ENCODE data around the gene CX3CL1. TPM values are rescaled to one million over a fixed set of nuclear protein-coding genes. Genes with fewer than 3 reads are reported as not detected.
A peak's percentile ranks its signal among the peaks of the same experiment; 100 is the strongest.

Gene CX3CL1
- total RNA-seq, result 11.2 to 47.9 TPM (median 46.0 TPM) in 3 replicates
- long read RNA-seq, full-length matches to known transcripts, result 19 of 58 reads
- long read RNA-seq, partial matches to known transcripts, result 0 of 58 reads
- long read RNA-seq, other reads (novel, unspliced or antisense), result 39 of 58 reads

DNA sequence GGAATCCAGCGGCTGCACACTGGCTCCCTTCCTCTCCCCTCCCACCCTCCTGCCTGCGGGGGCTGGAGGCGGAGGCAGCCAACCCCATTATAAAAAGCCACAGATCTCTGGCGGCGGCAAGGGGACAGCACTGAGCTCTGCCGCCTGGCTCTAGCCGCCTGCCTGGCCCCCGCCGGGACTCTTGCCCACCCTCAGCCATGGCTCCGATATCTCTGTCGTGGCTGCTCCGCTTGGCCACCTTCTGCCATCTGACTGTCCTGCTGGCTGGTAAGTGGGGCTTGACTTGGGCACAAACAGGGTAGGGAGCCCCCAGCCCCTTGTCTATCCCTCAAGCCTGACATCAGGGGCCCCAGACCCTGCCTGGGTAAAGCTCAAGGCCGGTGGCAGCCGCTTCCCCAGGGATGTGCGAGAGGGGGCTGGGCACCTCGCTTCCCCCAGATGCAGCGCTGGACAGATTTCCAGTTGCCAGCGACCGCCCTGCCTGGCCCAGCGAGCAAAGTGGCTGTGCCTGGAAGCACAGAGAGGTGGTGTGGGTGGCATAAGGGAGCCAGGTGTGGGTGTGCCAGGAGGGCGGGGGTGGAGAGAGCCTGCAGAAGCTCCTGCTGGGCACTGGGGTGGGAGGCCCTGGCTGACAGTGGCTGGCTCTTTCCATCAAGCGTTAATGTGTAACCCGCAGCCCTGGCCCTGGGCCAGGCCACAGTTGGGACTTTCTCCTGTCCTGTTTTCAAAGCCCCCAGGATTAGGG, at the start of gene CX3CL1:
Gene CX3CL1, plus strand, starts transcription at position 119 of the 745 bp plus-strand sequence. Its CDS starts 79 bp downstream, at position 198.
- Mint-ChIP-seq H3K36me3 (ENCODE audit: low read depth) (peaks cover 2% of the 10 kb centered on the region), H3K27ac (ENCODE audit: unreplicated experiment) (peak within 1 kb of the TSS; percentile 70), H3K9me3 (ENCODE audit: low read depth) (no peaks in the 10 kb centered on the region), H3K27me3 (ENCODE audit: low read depth) (peaks cover 6% of the 10 kb centered on the region), H3K4me1 (ENCODE audit: low read depth) (peaks cover 44% of the 10 kb centered on the region), H3K4me3 (ENCODE audit: unreplicated experiment) (peak within 1 kb of the TSS; percentile 80)
- TF ChIP-seq, protein P1, sequence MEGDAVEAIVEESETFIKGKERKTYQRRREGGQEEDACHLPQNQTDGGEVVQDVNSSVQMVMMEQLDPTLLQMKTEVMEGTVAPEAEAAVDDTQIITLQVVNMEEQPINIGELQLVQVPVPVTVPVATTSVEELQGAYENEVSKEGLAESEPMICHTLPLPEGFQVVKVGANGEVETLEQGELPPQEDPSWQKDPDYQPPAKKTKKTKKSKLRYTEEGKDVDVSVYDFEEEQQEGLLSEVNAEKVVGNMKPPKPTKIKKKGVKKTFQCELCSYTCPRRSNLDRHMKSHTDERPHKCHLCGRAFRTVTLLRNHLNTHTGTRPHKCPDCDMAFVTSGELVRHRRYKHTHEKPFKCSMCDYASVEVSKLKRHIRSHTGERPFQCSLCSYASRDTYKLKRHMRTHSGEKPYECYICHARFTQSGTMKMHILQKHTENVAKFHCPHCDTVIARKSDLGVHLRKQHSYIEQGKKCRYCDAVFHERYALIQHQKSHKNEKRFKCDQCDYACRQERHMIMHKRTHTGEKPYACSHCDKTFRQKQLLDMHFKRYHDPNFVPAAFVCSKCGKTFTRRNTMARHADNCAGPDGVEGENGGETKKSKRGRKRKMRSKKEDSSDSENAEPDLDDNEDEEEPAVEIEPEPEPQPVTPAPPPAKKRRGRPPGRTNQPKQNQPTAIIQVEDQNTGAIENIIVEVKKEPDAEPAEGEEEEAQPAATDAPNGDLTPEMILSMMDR (IDR thresholded peaks at IDR 0.05), result peak; percentile 67
- DNase-seq (ENCODE audit: low spot score), result peak; percentile 92

DNA sequence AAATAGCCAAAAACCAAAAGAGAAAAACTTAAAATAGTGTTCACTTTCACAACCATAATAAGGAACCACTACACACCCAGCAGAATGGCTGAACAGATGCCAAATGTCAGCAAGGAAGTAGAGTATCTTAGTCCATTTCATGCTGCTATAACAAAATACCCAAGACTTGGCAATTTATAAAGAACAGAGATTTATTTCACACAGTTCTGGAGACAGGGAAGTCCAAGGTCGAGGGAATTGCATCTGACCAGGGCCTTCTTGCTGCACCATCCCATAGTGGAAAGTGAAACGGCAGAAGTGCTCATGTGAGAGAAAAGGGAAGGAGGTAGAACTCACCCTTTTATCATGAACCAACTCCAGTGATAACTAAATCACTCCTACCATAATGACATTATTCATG, 47.5 kb upstream of the CX3CL1 start:
- DNase-seq (ENCODE audit: low spot score), result no peak
- no peaks in the 10 kb centered on the region for H3K36me3 Mint-ChIP-seq (ENCODE audit: low read depth)
- no peak overlapping the region for H3K4me3 Mint-ChIP-seq (ENCODE audit: unreplicated experiment)
- no peak overlapping the region for H3K27ac Mint-ChIP-seq (ENCODE audit: unreplicated experiment)
- H3K4me1 Mint-ChIP-seq (ENCODE audit: low read depth), result peaks cover 9% of the 10 kb centered on the region
- H3K27me3 Mint-ChIP-seq (ENCODE audit: low read depth), result peaks cover 2% of the 10 kb centered on the region
- peaks cover 4% of the 10 kb centered on the region for H3K9me3 Mint-ChIP-seq (ENCODE audit: low read depth)
- TF ChIP-seq, protein P1 (IDR thresholded peaks at IDR 0.05), result no peak

DNA sequence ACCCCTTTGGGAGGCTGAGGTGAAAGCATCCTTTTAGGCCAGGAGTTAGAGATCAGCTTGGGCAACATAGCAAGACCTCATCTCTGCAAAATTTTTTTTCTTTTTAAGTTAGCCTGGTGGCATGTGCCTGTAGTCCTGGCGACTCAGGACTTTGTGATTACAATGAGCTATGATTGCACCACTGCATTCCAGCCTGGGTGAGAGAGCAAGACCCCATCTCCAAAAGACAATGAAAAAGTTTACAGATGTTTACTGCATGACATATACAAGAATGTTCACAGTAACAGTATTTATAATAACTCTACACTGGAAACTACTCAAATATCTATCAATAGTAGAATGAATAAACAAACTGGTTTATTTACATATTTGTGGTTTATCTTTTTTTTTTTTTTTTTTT, 46.8 kb upstream of the CX3CL1 start:
- Mint-ChIP-seq H3K4me3 (ENCODE audit: unreplicated experiment) (no peak overlapping the region), H3K4me1 (ENCODE audit: low read depth) (peaks cover 15% of the 10 kb centered on the region), H3K27ac (ENCODE audit: unreplicated experiment) (no peak overlapping the region), H3K36me3 (ENCODE audit: low read depth) (no peaks in the 10 kb centered on the region), H3K27me3 (ENCODE audit: low read depth) (peaks cover 2% of the 10 kb centered on the region), H3K9me3 (ENCODE audit: low read depth) (peaks cover 4% of the 10 kb centered on the region)
- TF ChIP-seq, protein P1 (IDR thresholded peaks at IDR 0.05), result no peak
- DNase-seq (ENCODE audit: low spot score), result no peak

DNA sequence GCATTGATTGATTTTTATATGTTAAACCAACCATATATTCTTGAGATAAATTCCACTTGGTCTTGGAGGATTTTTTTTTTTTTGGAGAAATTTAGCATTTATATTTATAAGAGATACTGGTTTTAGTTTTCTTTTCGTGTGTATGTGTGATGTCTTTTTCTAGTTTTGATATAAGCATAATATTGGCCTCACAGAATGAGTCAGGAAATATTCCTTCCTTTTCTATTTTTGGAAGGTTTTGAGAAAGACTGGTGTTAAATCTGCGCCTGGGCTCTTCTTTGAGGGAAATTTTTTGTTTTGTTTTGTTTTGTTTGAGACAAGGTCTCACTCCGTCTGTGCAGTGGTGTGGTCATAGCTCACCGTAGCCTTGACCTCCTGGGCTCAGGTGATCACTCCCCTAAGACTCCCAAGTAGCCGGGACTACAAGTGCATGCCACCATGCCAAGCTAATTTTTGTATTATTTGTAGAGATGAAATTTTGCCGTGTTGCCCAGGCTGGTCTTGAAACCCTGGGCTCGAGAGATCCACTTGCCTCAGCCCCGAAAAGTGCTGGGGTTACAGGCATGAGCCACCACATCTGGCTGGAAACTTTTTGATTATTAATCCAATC, 42.5 kb upstream of the CX3CL1 start:
- Mint-ChIP-seq H3K9me3 (ENCODE audit: low read depth) (peaks cover 8% of the 10 kb centered on the region), H3K4me1 (ENCODE audit: low read depth) (peaks cover 19% of the 10 kb centered on the region), H3K36me3 (ENCODE audit: low read depth) (peaks cover 6% of the 10 kb centered on the region), H3K4me3 (ENCODE audit: unreplicated experiment) (no peak overlapping the region), H3K27me3 (ENCODE audit: low read depth) (peaks cover 18% of the 10 kb centered on the region), H3K27ac (ENCODE audit: unreplicated experiment) (peak overlapping the region; percentile 41)
- TF ChIP-seq, protein P1 (IDR thresholded peaks at IDR 0.05), result no peak
- DNase-seq (ENCODE audit: low spot score), result no peak

DNA sequence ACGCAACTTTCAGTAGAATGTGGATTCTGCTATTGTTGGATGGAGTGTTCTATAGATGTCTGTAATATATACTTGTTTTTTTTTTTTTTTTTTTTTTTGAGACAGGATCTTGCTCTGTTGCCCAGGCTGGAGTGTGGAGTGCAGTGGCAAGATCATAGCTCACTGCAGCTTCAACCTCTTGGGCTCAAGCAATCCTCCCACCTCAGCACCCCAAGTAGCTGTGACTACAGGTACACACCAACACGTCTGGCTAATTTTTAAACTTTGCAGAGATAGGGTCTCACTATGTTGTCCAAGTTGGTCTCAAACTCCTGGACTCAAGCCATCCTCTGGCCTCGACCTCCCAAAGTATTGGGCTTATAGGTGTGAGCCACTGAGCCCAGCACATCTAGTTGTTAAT, 40.9 kb upstream of the CX3CL1 start:
- no peak for DNase-seq (ENCODE audit: low spot score)
- Mint-ChIP-seq H3K27me3 (ENCODE audit: low read depth) (peaks cover 28% of the 10 kb centered on the region), H3K27ac (ENCODE audit: unreplicated experiment) (no peak overlapping the region), H3K9me3 (ENCODE audit: low read depth) (peaks cover 4% of the 10 kb centered on the region), H3K4me3 (ENCODE audit: unreplicated experiment) (no peak overlapping the region), H3K4me1 (ENCODE audit: low read depth) (peaks cover 19% of the 10 kb centered on the region), H3K36me3 (ENCODE audit: low read depth) (peaks cover 6% of the 10 kb centered on the region)
- TF ChIP-seq, protein P1 (IDR thresholded peaks at IDR 0.05), result no peak

Measured in chondrocyte (in vitro differentiated cells).